Stimulated activated CD8-positive, alpha-beta memory T cell treated with anti-CD3 and anti-CD28 coated beads, Interleukin-4, amount 100 ng/mL, for 1 hour (primary cell): ENCODE data around the gene PCDH17.

ENCODE experiments used
- DNase-seq, 2 donors: peaks; one replicate each; pipeline ENCODE4 v3.0.0-alpha.2; 2020; ENCODE audit warnings: low read depth in 2 of 2, low spot score in 1 of 2

PCDH17 gene, protein sequence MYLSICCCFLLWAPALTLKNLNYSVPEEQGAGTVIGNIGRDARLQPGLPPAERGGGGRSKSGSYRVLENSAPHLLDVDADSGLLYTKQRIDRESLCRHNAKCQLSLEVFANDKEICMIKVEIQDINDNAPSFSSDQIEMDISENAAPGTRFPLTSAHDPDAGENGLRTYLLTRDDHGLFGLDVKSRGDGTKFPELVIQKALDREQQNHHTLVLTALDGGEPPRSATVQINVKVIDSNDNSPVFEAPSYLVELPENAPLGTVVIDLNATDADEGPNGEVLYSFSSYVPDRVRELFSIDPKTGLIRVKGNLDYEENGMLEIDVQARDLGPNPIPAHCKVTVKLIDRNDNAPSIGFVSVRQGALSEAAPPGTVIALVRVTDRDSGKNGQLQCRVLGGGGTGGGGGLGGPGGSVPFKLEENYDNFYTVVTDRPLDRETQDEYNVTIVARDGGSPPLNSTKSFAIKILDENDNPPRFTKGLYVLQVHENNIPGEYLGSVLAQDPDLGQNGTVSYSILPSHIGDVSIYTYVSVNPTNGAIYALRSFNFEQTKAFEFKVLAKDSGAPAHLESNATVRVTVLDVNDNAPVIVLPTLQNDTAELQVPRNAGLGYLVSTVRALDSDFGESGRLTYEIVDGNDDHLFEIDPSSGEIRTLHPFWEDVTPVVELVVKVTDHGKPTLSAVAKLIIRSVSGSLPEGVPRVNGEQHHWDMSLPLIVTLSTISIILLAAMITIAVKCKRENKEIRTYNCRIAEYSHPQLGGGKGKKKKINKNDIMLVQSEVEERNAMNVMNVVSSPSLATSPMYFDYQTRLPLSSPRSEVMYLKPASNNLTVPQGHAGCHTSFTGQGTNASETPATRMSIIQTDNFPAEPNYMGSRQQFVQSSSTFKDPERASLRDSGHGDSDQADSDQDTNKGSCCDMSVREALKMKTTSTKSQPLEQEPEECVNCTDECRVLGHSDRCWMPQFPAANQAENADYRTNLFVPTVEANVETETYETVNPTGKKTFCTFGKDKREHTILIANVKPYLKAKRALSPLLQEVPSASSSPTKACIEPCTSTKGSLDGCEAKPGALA (N-terminal part only)

DNA sequence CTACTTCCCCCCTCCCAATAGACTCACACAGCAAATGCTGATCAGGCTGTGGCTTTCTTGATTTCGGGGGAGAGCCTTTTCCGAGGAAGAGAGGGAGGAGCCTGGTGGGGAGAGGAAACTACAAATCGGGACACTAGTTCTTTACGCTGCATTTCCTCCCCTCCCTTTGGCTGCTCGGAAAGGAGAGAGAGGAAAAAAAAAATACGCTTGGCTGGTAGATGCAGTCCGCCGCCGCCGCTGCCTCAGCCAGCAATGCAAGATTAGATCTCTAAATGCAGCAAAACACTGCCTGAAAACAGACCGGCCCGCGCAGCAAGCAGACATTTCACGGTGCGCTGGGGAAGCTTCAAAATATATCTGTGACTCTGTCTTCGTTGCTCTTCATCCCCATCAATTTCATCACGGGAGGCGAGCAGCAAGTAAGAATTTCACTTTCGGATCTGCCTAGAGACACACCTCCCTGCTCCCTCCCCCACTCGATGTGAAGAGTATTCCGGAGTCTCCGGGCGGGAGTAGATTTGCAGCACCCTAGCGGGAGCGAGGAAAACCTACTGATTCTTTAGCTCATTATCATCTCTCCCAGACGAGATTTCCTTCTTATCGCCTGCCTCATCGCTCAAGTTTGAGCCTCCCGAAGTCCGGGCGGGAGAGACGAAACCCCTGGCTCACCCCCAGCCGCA lies at the start of gene PCDH17:
PCDH17 (plus strand) TSS at position 149 of the 680 bp plus-strand sequence. CDS start 803 bp downstream, outside the sequence.
- DNase-seq, result no peak

DNA sequence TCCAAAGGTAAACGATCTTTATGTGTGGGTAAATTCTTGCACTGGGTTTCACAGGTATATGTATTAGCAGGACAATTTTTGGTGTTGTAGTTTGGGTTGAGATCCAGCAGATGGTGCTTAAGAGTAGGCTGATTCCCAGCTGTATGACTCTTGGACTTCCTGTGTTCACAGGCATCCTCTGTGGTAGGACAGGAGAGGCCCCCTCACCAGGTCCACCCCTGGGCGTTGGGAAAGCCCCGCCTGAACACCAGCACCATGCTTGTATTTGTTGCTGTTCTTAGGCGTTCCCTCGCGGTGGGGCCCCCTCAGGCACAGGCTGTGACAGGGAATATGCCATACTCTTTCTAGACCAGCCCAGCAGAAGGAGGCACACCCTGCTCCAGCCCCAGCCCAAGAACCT lies 49.5 kb upstream of the PCDH17 start:
- DNase-seq, result no peak

GRCh38 chr13:57583529-57583928 lies 48.0 kb upstream of the PCDH17 start:
- DNase-seq, result no peak

GRCh38 chr13:57588639-57589038 lies 42.9 kb upstream of the PCDH17 start:
- DNase-seq, result no peak

DNA sequence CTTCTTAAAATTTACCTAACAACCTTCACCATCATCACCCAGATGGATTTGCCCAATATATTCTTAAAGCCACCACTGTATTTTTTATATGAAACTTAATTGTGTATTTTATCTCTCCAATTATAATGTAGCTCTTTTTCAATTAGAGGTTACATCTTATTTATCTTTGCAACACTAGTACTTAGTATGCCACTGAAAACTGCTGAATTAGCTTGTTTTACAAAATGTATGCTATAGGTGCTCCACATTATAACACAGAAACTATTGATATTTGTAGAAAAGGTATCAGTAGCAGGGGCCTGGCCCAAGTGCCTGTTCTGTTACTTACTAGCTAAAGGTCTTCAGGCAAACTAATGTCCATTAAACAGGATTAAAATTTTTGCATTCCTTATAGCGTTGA lies 35.8 kb upstream of the PCDH17 start:
- no peak for DNase-seq

- DNase-seq, result no peak
Measured at GRCh38 chr13:57601536-57601935, 30.0 kb upstream of the PCDH17 start.

DNA sequence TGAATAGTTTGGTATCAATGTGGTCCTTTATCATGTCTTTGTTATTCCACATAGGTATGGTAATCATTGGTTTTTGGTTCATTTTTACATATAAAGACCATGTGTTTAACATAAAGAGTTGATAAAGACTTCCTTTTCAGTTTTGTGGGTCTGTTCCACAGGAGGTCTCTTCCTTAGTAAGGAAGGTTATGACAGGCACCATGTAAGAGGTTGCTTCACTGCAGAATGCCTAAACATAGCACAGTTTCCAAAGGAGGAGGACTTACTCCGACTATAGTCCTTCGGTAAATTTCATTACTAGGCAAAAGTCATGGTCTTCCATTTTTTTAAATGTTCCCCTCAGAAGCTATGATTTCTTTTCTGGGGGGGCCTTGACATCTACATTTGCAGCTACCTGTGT lies 27.1 kb upstream of the PCDH17 start:
- DNase-seq, result no peak

- DNase-seq, result no peak
Measured at GRCh38 chr13:57611969-57612368, 19.6 kb upstream of the PCDH17 start.

DNA sequence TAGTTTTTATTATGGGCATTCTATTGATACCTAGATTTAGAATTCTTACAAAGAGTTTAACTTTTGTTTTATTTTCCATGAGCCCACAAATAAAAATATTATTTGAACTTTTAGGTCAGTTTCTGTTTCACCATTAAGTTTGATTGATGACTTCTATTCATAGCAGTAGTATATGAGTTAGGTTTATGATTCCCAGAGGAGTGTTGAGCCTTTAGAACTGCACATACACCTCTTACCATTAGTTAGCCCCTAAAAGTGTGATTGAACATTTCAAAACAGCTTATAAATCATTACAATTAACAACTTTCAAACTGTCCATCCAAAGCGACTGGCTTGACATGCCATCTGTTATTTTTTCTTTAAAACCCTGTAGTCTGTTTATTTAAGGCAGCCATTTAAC lies 19.0 kb upstream of the PCDH17 start:
- DNase-seq, result no peak

GRCh38 chr13:57624565-57625435 lies 6.7 kb upstream of the PCDH17 start:
- no peak for DNase-seq

GRCh38 chr13:57627663-57628062 lies 3.9 kb upstream of the PCDH17 start:
- no peak for DNase-seq

- DNase-seq, result no peak
Measured at GRCh38 chr13:57629391-57629804, 2.1 kb upstream of the PCDH17 start.

- no peak for DNase-seq
Measured at GRCh38 chr13:57629821-57630235, 1.7 kb upstream of the PCDH17 start.

- no peak for DNase-seq
Measured at GRCh38 chr13:57630661-57631595, 616 bp upstream of the PCDH17 start.

GRCh38 chr13:57632276-57633140 lies 964 bp downstream of the PCDH17 start:
- no peak for DNase-seq

GRCh38 chr13:57633141-57633949 lies 1.8 kb downstream of the PCDH17 start:
- DNase-seq, result no peak
